ENCODE data around the gene PLK3. TPM values are rescaled to one million over a fixed set of nuclear protein-coding genes. Genes with fewer than 3 reads are reported as not detected.

PLK3 gene
- total RNA-seq, 1 donor from 2014 or later = 22.4 TPM

GRCh38 chr1:44853201-44853600 is 53.0 kb downstream of the PLK3 start:
- no peak for DNase-seq (ENCODE audit: low read depth, low spot score)

GRCh38 chr1:44854970-44855369 is 54.8 kb downstream of the PLK3 start:
- DNase-seq (ENCODE audit: low read depth, low spot score) = no peak

Other genes with a start within 250 kb of the PLK3 start
- gene TMEM53, start 125.9 kb upstream of the PLK3 start, total RNA-seq = 1.5 and 2.1 TPM in 2 replicates
- gene ARMH1, start 125.7 kb upstream of the PLK3 start, total RNA-seq = not detected in 2 replicates
- not detected in 2 replicates for gene RNU5D-1, start 69.2 kb upstream of the PLK3 start, total RNA-seq
- gene KIF2C, start 60.5 kb upstream of the PLK3 start, total RNA-seq = 26.0 and 38.3 TPM in 2 replicates
- gene RPS8, start 24.8 kb upstream of the PLK3 start, total RNA-seq = 1,428 and 1,806 TPM in 2 replicates
- under 0.01 TPM in 1 of 2 replicates, not detected in the other for gene BEST4, start 12.2 kb upstream of the PLK3 start, total RNA-seq
- 0.20 and 0.28 TPM in 2 replicates for gene DYNLT4, start 7.0 kb downstream of the PLK3 start, total RNA-seq
- gene BTBD19, start 8.1 kb downstream of the PLK3 start, total RNA-seq = 6.6 and 6.8 TPM in 2 replicates
- gene PTCH2, start 42.9 kb downstream of the PLK3 start, total RNA-seq = 0.04 and 0.07 TPM in 2 replicates
- 34.0 and 46.9 TPM in 2 replicates for gene EIF2B3, start 186.2 kb downstream of the PLK3 start, total RNA-seq
- 24.3 and 32.4 TPM in 2 replicates for gene HECTD3, start 210.9 kb downstream of the PLK3 start, total RNA-seq
- 265 and 302 TPM in 2 replicates for gene UROD, start 211.9 kb downstream of the PLK3 start, total RNA-seq

Measured in pulmonary artery endothelial cell (primary cell).